ENCODE data around the gene EHD4.

Gene EHD4

DNA sequence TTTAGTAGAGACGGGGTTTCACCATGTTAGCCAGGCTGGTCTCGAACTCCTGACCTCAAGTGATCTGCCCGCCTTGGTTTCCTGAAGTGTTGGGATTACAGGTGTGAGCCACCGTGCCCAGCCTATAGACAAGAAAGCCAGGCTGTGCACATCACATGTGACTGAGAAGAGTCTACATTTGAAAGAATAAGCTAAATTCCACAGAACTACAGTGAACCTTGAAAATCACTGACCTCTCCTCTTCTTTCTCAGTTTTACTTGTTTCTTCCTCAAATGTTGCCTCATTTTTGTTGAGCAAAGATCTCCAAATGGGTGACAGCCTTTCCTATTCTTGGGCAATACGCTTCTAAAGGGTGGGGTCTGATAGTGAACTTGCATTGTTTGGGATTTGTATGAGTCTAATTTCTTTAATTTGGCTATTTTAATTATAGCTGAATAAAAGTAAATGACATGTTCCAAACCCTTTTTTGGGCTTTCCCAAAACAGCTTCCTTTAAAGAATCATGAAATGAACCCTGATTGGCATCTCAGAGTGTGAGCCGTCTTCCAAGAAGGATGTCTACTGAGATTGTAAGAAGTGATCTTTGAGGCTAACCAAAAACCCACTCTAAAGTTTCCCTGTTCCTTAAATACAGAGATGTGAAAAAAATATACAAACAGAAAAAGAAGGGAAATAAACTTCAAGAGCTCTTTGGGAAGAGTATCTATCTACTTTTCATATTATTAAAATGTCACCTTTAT is 56.9 kb downstream of the EHD4 start:
- no peak overlapping the region for H3K4me3 ChIP-seq (ENCODE audit: low read depth, low read length)
- DNase-seq (ENCODE audit: low read depth, low spot score), result no peak
- ChIA-PET CTCF (interaction anchor here (0.9 to 6.0 kb wide), 5 partner anchors 11 to 450 kb away, joined by 3 to 91 read pairs (median 4); no protein-coding TSS in a partner anchor), POLR2A (no interaction called here)
- TF ChIP-seq, protein P1, sequence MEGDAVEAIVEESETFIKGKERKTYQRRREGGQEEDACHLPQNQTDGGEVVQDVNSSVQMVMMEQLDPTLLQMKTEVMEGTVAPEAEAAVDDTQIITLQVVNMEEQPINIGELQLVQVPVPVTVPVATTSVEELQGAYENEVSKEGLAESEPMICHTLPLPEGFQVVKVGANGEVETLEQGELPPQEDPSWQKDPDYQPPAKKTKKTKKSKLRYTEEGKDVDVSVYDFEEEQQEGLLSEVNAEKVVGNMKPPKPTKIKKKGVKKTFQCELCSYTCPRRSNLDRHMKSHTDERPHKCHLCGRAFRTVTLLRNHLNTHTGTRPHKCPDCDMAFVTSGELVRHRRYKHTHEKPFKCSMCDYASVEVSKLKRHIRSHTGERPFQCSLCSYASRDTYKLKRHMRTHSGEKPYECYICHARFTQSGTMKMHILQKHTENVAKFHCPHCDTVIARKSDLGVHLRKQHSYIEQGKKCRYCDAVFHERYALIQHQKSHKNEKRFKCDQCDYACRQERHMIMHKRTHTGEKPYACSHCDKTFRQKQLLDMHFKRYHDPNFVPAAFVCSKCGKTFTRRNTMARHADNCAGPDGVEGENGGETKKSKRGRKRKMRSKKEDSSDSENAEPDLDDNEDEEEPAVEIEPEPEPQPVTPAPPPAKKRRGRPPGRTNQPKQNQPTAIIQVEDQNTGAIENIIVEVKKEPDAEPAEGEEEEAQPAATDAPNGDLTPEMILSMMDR (IDR thresholded peaks at IDR 0.05; ENCODE audit: insufficient read depth, low read length, missing control alignments), result no peak

DNA sequence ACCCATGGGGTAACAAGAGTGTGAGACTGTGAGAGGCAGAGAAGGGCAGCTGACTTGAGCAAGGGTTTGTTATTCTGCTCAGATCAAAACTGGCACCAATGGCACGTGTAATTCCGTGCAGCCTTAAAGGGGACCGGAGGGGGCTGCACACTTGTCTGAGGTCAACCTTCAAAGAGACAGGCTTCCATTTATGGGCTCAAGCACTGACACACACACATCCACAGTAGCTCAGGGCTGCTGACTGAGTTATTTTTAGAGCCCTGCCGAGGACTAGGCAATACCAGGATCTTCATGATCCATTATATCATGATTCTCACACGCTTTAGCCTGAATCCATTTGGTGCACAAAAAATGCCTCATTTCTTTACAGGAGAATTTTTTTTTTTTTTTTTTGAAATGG is 57.9 kb downstream of the EHD4 start:
- POLR2A ChIA-PET, result no interaction called here
- DNase-seq (ENCODE audit: low read depth, low spot score), result no peak
- TF ChIP-seq, protein P1 (IDR thresholded peaks at IDR 0.05; ENCODE audit: insufficient read depth, low read length, missing control alignments), result no peak
- H3K4me3 ChIP-seq (ENCODE audit: low read depth, low read length), result no peak overlapping the region
- CTCF ChIA-PET, result interaction anchor here (6.0 kb wide), 1 partner anchor 10 kb away, joined by 91 read pairs; no protein-coding TSS in a partner anchor

DNA sequence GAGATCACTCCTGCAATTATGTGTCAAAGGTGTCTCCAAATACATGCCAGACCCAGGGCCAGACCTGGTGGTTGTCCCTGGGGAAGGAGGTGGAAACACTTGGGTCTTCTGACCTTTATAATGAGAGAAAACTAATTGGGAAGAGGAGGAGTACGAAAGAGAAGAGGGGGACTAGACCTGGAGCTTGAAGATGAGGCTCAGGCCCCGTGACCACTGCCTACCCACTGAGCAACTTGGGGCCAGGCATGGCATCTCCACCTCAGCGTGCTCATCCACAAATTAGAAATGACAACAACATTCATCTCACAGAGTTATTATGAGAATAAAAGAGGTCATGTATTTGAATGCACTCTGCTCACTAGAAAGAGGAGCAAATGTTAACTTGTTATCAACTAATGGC is 59.1 kb downstream of the EHD4 start:
- DNase-seq (ENCODE audit: low read depth, low spot score), result no peak
- CTCF ChIA-PET, result interaction anchor here (1.0 to 6.0 kb wide), 2 partner anchors 9 to 140 kb away, joined by 3 to 91 read pairs; no protein-coding TSS in a partner anchor
- no peak overlapping the region for H3K4me3 ChIP-seq (ENCODE audit: low read depth, low read length)
- TF ChIP-seq, protein P1 (IDR thresholded peaks at IDR 0.05; ENCODE audit: insufficient read depth, low read length, missing control alignments), result no peak
- POLR2A ChIA-PET, result no interaction called here

DNA sequence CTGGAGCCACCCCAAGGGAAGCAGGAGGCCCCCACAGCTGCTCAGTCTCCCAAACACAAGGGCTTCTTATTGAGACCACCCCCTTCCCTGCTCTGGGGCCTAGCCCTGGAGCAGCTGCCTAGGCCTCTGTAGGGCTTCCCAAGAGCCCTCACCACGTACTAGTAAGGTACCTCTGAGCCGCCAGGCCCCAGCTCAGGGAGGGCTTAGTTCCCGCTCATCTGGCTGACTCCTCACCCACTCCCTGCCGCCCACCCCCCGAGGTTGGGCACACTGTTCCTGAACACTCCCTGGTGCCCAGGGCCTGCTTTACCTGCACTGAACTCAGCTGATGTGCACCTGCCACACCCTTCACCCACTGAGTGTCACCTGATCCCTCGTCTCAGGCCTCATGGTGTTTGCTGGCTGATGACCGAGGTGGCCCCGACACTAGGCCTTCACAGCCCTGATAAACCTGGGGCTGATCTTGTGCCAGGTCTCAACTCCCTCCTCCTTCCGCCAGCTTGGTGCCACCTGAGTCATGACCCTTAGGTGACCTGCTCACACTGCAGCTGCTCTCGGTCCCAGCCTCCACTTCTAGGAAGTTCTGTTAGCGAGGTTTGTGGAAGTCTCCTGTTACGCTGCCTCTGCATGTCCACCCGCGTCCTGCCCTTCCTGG is 60.5 kb downstream of the EHD4 start:
- H3K4me3 ChIP-seq (ENCODE audit: low read depth, low read length), result no peak overlapping the region
- DNase-seq (ENCODE audit: low read depth, low spot score), result no peak
- CTCF ChIA-PET, result interaction anchor here (1.3 to 1.5 kb wide), 2 partner anchors 138 to 308 kb away, joined by 3 read pairs; no protein-coding TSS in a partner anchor
- TF ChIP-seq, protein P1 (IDR thresholded peaks at IDR 0.05; ENCODE audit: insufficient read depth, low read length, missing control alignments), result no peak
- POLR2A ChIA-PET, result no interaction called here

DNA sequence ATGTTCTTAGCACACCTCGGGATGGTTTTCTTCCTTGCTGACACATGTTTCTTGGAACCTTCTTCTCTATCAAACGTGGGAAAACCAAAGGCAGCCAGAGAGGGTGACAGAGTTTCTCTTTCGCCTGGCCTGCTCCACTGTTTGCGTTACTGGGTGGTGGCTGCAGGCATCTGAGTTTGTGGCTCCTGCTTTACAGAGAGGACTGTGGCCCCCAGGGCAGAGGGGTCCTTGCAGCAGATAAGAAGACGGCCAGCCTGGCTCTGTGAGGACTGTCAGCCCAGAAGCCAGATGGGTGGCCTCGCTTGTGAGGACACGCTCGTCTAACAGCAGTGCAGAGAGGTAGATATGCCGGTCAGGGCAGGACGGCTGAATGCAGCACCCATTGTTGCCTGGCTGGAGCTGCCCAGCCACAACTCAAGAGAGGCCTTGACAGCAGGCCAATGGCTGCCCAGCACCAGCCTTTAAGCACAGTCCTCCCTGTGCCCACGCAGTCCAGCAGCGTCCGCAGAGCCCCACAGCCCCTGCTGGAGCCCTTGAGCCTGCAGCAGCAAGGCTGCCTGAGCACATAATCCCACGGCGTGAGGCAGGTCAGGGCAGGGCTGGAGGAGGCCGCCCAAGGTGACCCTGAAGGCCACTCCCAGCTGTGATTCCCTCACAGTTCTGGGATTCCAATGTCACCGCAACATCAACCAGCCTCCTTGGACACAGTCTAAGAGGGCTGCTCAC is 63.5 kb downstream of the EHD4 start:
- no peak overlapping the region for H3K4me3 ChIP-seq (ENCODE audit: low read depth, low read length)
- ChIA-PET POLR2A (no interaction called here), CTCF (interaction anchor here (0.7 to 1.3 kb wide), 2 partner anchors 107 to 443 kb away, joined by 3 to 4 read pairs; no protein-coding TSS in a partner anchor)

More for the DNA sequence above, 63.5 kb downstream of the EHD4 start:
- no peak for DNase-seq (ENCODE audit: low read depth, low spot score)
- TF ChIP-seq, protein P1 (IDR thresholded peaks at IDR 0.05; ENCODE audit: insufficient read depth, low read length, missing control alignments), result no peak
